ENCODE results near the gene UAP1L1. TPM values are rescaled to one million over a fixed set of nuclear protein-coding genes. Genes with fewer than 3 reads are reported as not detected.

UAP1L1 gene
- total and polyA plus RNA-seq, 2 of the 8 experiments (the other 6 are each of a cell fraction or from before 2014, with no cell fraction given) = 2.0 to 5.4 TPM

- peak in 1 of 3 experiments; percentile 6; a peak in 1 of 4 replicates for TF ChIP-seq CTCF (IDR thresholded peaks at IDR 0.05; ENCODE audit: control extremely low read depth in 1 of 3, insufficient read depth in 1 of 3, low read depth in 1 of 3, low read length in 3 of 3)
- TF ChIP-seq SP4 (IDR thresholded peaks at IDR 0.05; ENCODE audit: low read length) = no peak; the same call in 1 of the 2 replicates
- peak; percentile 60; the same call in 1 of the 2 replicates for TF ChIP-seq POLR2AphosphoS5 (IDR thresholded peaks at IDR 0.05; ENCODE audit: low read depth, low read length)
- no peak for TF ChIP-seq SUZ12 (IDR thresholded peaks at IDR 0.05; ENCODE audit: low read length)
- TF ChIP-seq, protein P1, sequence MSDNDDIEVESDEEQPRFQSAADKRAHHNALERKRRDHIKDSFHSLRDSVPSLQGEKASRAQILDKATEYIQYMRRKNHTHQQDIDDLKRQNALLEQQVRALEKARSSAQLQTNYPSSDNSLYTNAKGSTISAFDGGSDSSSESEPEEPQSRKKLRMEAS (IDR thresholded peaks at IDR 0.05) = peak; percentile 90
- TF ChIP-seq KDM5A (IDR thresholded peaks at IDR 0.05; ENCODE audit: low read length) = no peak
- peak; percentile 89 for TF ChIP-seq YY1 (IDR thresholded peaks at IDR 0.05; ENCODE audit: low read depth, low read length)
- TF ChIP-seq RFX5 (IDR thresholded peaks at IDR 0.05; ENCODE audit: borderline replicate concordance, low read depth, low read length) = no peak
- peak; percentile 46 for TF ChIP-seq PHF8 (conservative IDR thresholded peaks at IDR 0.05; ENCODE audit: low read depth, low read length)
- TF ChIP-seq TAF1 (IDR thresholded peaks at IDR 0.05; ENCODE audit: low read depth, low read length) = peak; percentile 82
- no peak for TF ChIP-seq RXRA (IDR thresholded peaks at IDR 0.05; ENCODE audit: insufficient read depth, low read depth, low read length)
- TF ChIP-seq SAP30 (IDR thresholded peaks at IDR 0.05; ENCODE audit: insufficient read depth, insufficient replicate concordance, low read length) = no peak
- TF ChIP-seq MAFK (IDR thresholded peaks at IDR 0.05; ENCODE audit: low read depth, low read length) = no peak
- TF ChIP-seq KDM1A (IDR thresholded peaks at IDR 0.05; ENCODE audit: borderline replicate concordance, low read length) = no peak
- peak; percentile 10 for TF ChIP-seq ASH2L (IDR thresholded peaks at IDR 0.05; ENCODE audit: low read length)
- TF ChIP-seq EP300 (IDR thresholded peaks at IDR 0.05; ENCODE audit: borderline replicate concordance in 1 of 2, low read depth in 2 of 2, low read length in 2 of 2) = no peak
- TF ChIP-seq ATF2 (IDR thresholded peaks at IDR 0.05; ENCODE audit: low read length) = no peak
- no peak for TF ChIP-seq NANOG (IDR thresholded peaks at IDR 0.05; ENCODE audit: insufficient read depth, low read depth, low read length, poor library complexity, severe bottlenecking)
- no peak for TF ChIP-seq SIX5 (IDR thresholded peaks at IDR 0.05; ENCODE audit: low read depth, low read length)
Measured at GRCh38 chr9:137086531-137087408, 9.5 kb downstream of the UAP1L1 start, which contains the start of gene MAN1B1 (continued).
